NCI-H1105 treated with DMSO at 0.1 percent for 48 hours (cell line): Measurements from ENCODE around the gene CLSTN2.

ENCODE experiments used
- DNase-seq: peaks from one replicate; lab custom pipeline; 2025; lab: John Stamatoyannopoulos, UW

CLSTN2 gene

GRCh38 chr3:140378571-140379340 lies 443.8 kb downstream of the CLSTN2 start:
- DNase-seq, result no peak

- DNase-seq, result peak; percentile 29
These were observed 449.2 kb downstream of the CLSTN2 start for GRCh38 chr3:140384028-140384771.

GRCh38 chr3:140384876-140385275 lies 449.9 kb downstream of the CLSTN2 start:
- no peak for DNase-seq

- no peak for DNase-seq
These were observed 451.5 kb downstream of the CLSTN2 start for GRCh38 chr3:140386357-140387100.

GRCh38 chr3:140387244-140387643 lies 452.3 kb downstream of the CLSTN2 start:
- DNase-seq, result no peak

GRCh38 chr3:140388202-140388922 lies 453.4 kb downstream of the CLSTN2 start:
- DNase-seq, result peak; percentile 79

- peak; percentile 36 for DNase-seq
These were observed 456.1 kb downstream of the CLSTN2 start for GRCh38 chr3:140391061-140391460.

GRCh38 chr3:140394488-140395133 lies 459.6 kb downstream of the CLSTN2 start:
- no peak for DNase-seq

GRCh38 chr3:140395134-140396075 lies 460.4 kb downstream of the CLSTN2 start:
- DNase-seq, result no peak

GRCh38 chr3:140396110-140396509 lies 461.1 kb downstream of the CLSTN2 start:
- DNase-seq, result no peak

GRCh38 chr3:140397847-140398246 lies 462.9 kb downstream of the CLSTN2 start:
- no peak for DNase-seq

GRCh38 chr3:140398387-140398786 lies 463.4 kb downstream of the CLSTN2 start:
- no peak for DNase-seq

GRCh38 chr3:140399871-140400270 lies 464.9 kb downstream of the CLSTN2 start:
- no peak for DNase-seq

- DNase-seq, result no peak
These were observed 468.1 kb downstream of the CLSTN2 start for GRCh38 chr3:140403079-140403478.

- no peak for DNase-seq
These were observed 468.6 kb downstream of the CLSTN2 start for GRCh38 chr3:140403608-140404007.

GRCh38 chr3:140406655-140407054 lies 471.7 kb downstream of the CLSTN2 start:
- peak; percentile 39 for DNase-seq

GRCh38 chr3:140408252-140408651 lies 473.3 kb downstream of the CLSTN2 start:
- no peak for DNase-seq

GRCh38 chr3:140416666-140417065 lies 481.7 kb downstream of the CLSTN2 start:
- peak; percentile 97 for DNase-seq

- DNase-seq, result no peak
These were observed 485.8 kb downstream of the CLSTN2 start for GRCh38 chr3:140420621-140421357.

- no peak for DNase-seq
These were observed 486.9 kb downstream of the CLSTN2 start for GRCh38 chr3:140421884-140422283.
